ENCODE results near the gene TPX2. TPM values are rescaled to one million over a fixed set of nuclear protein-coding genes. Genes with fewer than 3 reads are reported as not detected.

The TPX2 gene
- total and polyA plus RNA-seq, 7 donors, result 0.63 to 8.5 (median 2.2) TPM

GRCh38 chr20:31803552-31804291, 64.6 kb downstream of the TPX2 start:
- DNase-seq (no peak), ATAC-seq (no peak)
- Histone ChIP-seq H3K36me3 (ENCODE audit: insufficient read depth in 1 of 2, low read depth in 1 of 2) (no peaks in the 10 kb centered on the region), H3K27me3 (ENCODE audit: insufficient read depth in 3 of 3, low read length in 2 of 3) (no peaks in the 10 kb centered on the region), H3K9me3 (no peaks in the 10 kb centered on the region), H3K27ac (no peak overlapping the region), H3K4me3 (no peak overlapping the region), H3K4me1 (peaks cover 41% of the 10 kb centered on the region)
- TF ChIP-seq CTCF (IDR thresholded peaks at IDR 0.05), result no peak
- intact Hi-C loops (cut with DNase I), result no loop called here
- WGBS, 3 donors, result 90 to 93% (median 92%) methylated on average over 7 of the region's 7 CpGs

- peak overlapping the region; percentile 90 for H3K27ac ChIP-seq
- H3K4me3 ChIP-seq, result no peak overlapping the region
- TF ChIP-seq CTCF (IDR thresholded peaks at IDR 0.05), result no peak
- no peaks in the 10 kb centered on the region for H3K36me3 ChIP-seq (ENCODE audit: insufficient read depth in 1 of 2, low read depth in 1 of 2)
- 22 to 34% (median 31%) methylated on average over 8 of the region's 8 CpGs for WGBS, 3 donors
- no peaks in the 10 kb centered on the region for H3K27me3 ChIP-seq (ENCODE audit: insufficient read depth in 3 of 3, low read length in 2 of 3)
- no peaks in the 10 kb centered on the region for H3K9me3 ChIP-seq
- DNase-seq, result peak in 1 of 2 donors; percentile 68
- intact Hi-C loops (cut with DNase I), result loop anchor here in 1 of 2 donors (5.0 kb wide), 1 partner anchor 54 kb away; no protein-coding TSS in a partner anchor
- H3K4me1 ChIP-seq, result peaks cover 68% of the 10 kb centered on the region
- ATAC-seq, result peak; percentile 85 to 90 (median 88)
Observed at GRCh38 chr20:31806564-31807355, 67.7 kb downstream of the TPX2 start.

- H3K27ac ChIP-seq, result peak overlapping the region; percentile 90
- H3K4me3 ChIP-seq, result no peak overlapping the region
- WGBS, 3 donors, result 46 to 76% (median 54%) methylated on average over 3 of the region's 3 CpGs
- intact Hi-C loops (cut with DNase I), result loop anchor here in 1 of 2 donors (5.0 kb wide), 1 partner anchor 56 kb away; no protein-coding TSS in a partner anchor
- no peaks in the 10 kb centered on the region for H3K9me3 ChIP-seq
- no peak for DNase-seq
- ATAC-seq, result no peak
- no peaks in the 10 kb centered on the region for H3K27me3 ChIP-seq (ENCODE audit: insufficient read depth in 3 of 3, low read length in 2 of 3)
- peaks cover 85% of the 10 kb centered on the region for H3K4me1 ChIP-seq
- H3K36me3 ChIP-seq (ENCODE audit: insufficient read depth in 1 of 2, low read depth in 1 of 2), result no peaks in the 10 kb centered on the region
- no peak for TF ChIP-seq CTCF (IDR thresholded peaks at IDR 0.05)
Observed at GRCh38 chr20:31808481-31808880, 69.4 kb downstream of the TPX2 start.

- Histone ChIP-seq H3K9me3 (no peaks in the 10 kb centered on the region), H3K36me3 (ENCODE audit: insufficient read depth in 1 of 2, low read depth in 1 of 2) (no peaks in the 10 kb centered on the region), H3K4me3 (no peak overlapping the region), H3K4me1 (peaks cover 90% of the 10 kb centered on the region), H3K27me3 (ENCODE audit: insufficient read depth in 3 of 3, low read length in 2 of 3) (no peaks in the 10 kb centered on the region), H3K27ac (peak overlapping the region; percentile 90)
- WGBS, 3 donors, result 19 to 37% (median 31%) methylated on average over 3 of the region's 3 CpGs
- intact Hi-C loops (cut with DNase I), result loop anchor here in 1 of 2 donors (5.0 kb wide), 1 partner anchor 57 kb away; no protein-coding TSS in a partner anchor
- DNase-seq (no peak), ATAC-seq (no peak)
- TF ChIP-seq CTCF (IDR thresholded peaks at IDR 0.05), result no peak
Observed at GRCh38 chr20:31809661-31810060, 70.6 kb downstream of the TPX2 start.
